NCI-H1436 treated with DMSO at 0.1 percent for 48 hours (cell line): Measurements from ENCODE around the gene SLC45A1.
"Not testable (repeated sequence)": the region's sequence is repeated elsewhere in the genome, so short reads cannot be mapped to it uniquely, and the experiment has no call there.

Experiments
- DNase-seq: peaks from one replicate; lab custom pipeline; 2025; lab: John Stamatoyannopoulos, UW

The SLC45A1 gene

DNA sequence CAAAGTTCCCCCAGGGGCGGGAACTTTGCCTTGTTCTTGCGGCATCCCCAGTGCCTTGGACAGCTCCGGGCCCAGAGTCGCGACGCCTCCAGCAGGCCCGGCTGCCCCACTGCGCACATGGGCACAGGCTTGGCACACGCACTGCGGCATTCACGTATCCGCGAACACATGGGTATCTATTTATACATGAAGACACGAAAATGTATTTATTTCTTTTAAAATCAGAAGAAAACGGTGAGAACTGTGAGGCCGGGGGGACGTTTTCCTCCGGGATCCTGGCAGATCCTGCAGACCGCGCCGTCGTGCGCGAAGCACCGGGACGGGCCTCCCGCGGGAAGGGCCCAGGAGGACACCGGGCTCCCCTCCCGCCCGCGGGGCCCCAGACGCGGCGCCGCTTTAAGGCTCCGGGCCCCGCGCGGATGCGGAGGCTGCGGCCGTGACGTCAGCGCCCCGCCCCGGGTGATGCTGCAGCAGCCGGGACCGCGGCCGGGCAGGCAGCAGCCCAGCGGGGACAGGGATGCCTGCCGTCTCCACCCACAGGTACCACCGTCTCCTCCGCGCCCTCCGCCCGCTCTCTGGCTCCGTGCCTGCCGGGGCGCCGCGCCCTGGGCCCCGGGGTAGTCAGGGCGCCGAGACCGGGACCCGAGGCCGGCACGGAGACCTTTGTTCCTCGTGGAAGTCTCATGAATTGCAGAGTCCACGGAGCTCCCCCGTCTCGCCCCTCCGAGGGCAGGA is at the start of gene SLC45A1:
Gene SLC45A1 (plus strand): TSS at position 468 of the 735 bp plus-strand sequence. CDS start 6,216 bp downstream, outside the sequence.
- no peak for DNase-seq

DNA sequence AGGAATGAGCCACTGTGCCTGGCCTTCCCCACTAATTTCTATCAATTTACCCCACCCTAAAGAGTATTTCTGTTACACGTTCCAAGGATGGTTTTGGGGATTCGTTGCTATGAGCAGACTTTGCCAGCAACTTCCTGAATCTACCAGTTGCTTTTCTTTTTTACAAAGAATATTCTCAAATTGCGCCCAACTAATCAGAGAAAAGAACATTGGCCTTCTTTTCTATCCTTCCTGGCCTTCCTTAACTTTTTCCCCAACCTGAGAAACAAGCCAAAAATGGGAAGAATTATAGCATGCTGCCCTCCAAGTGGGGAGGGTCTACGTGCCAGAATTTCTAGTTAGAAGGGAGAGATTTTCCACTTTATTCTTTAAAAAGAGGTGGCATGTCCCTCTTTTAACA is 44.9 kb upstream of the SLC45A1 start:
- DNase-seq, result no peak

DNA sequence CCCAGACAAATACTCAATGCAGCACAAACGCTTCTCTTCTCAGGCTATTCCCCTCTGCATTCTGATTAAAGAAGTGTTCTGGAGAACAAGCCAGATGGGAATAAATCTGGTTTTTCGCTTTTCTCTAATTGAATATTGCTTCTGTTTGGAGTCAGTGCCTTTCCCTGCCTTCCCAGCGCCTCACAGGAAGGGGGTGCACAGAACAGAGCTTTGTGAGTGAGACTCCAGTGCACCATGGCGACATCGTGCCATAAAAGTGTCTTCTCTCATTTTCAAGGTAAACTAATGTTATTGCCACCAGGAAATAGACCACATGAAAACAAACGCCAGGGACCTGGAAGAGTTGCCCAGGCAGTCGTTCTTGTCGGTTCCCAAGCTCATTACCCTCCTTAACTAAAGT is 43.6 kb upstream of the SLC45A1 start:
- no peak for DNase-seq

DNA sequence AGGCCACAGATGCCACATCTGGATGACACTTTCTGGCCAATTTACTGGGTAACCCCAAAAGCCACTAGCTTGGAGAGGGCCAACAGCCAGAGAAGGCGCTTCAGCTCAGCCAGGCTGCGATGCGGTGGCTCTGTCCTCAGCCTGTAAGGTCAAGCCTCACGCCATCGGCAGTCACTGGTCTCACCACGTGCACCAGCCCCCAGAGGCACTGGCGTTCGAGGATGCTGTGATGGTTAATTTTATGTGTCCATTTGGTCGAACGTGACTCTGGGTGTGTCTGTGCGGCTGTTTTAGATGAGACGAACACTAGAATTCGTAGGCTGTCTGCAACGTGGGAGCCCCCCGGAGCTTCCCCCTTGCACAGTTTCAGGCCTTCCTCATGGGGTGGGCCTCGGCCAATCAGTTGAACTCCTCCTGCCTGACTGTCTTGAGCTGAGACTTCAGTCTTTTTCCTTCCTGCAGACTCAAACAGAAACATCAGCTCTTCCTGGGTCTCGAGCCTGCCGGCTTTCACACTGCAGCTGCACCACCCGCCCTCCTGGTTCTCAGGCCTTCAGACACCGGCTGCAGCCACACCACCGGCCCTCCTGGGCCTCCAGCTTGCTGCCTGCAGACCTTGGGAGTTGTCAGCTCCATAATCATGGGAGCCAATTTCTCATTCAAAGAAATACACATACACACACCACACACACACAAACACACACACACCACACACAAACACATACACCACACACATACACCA is 41.6 kb upstream of the SLC45A1 start:
- no peak for DNase-seq

DNA sequence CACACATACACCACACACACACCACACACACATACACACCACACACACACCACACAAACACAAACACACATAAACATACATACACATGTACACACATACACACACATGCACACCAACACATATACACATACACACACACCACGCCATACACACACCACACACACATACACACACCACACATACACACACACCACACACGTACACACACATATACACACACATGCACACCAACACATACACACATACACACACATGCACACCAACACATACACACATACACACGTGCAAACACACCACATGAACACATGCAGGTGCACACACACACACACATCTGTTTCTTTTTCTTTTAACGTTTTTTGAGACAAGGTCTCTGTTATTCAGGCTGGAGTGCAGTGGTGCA is 41.0 kb upstream of the SLC45A1 start:
- DNase-seq, result no peak

DNA sequence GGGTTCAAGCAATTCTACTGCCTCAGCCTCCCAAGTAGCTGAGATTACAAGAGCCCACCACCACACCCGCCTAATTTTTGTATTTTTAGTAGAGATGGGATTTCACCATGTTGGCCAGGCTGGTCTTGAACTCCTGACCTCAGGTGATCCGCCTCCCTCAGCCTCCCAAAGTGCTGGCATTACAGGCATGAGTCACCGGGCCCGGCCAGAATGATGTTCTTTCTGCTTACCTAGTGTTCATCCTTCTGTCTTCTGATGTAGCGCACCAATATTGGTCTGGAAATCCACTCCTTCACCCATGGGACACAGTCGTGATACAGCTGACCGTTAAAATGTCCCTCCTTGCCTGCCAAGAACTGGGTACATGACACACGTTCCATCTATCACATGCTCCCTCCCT is 39.2 kb upstream of the SLC45A1 start:
- not testable (repeated sequence) for DNase-seq

DNA sequence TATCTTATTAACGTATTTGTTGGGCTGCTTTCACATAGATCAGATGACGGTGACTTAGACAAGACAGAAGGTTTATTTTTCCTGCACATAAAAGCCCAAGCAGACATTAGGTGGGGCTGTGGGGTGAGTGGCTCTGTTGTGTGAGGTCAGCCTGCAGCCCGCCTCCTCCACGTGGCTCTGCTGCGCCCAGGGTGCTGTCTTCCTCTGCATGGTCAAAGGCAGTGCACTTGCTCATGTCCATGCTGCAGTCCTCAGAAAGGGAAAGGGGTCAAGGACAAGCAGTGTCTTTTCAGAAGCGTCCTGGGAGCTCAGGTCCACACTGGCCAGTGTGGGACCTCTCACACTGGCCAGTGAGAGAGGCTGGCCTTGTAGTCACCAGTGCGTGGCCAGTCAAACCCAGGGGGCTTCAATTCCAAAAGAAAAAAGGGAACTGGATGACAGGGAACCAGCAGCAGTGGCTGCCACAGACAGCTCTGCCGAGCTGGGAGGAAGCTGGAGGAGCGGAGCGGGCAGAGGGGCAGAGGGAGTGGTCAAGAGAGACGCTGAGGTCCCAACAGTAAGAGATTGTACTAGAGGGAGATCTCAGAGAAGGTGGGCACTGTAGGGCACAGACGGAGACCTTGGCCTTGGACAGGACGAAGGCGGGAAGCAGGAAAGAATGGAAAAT is 35.9 kb upstream of the SLC45A1 start:
- DNase-seq, result no peak

DNA sequence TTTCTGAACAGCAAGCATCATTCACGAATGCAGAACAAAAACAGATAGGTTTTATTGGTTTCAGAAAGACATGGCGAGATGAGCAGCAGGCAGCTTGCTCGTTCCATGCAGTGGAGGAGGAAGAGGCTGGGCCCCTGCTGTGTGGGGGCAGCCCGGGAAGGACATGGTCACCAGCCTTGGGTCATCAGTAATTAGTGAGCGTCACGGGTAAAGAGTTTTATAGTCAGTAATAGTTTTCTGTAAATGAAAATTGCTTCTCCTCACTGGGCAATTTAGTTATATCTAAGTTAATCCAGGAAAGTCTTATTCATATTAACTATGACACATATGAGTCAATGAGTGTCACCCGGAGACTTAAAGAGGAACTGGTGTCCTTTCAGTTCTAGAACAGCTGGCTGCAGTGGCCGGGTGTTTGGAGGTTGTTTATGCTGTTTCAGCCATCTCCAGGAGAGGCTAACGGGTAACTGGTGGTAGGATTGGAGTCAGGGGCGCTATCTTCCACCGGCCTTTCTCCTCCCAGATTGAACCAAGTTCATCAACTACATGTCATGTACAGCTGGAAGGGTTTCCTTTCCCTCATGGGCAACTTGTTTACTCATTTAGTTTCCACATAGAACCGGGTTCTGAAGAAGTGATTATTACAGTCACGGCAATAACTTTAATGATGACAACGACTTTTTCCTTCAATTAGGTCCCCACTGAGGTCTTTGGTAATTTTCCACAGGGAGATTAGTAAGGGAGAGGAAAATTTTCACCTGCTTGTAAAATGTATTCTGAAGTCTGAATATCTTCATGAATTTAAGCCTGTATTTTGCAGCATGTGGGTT is 34.6 kb upstream of the SLC45A1 start:
- DNase-seq, result no peak

DNA sequence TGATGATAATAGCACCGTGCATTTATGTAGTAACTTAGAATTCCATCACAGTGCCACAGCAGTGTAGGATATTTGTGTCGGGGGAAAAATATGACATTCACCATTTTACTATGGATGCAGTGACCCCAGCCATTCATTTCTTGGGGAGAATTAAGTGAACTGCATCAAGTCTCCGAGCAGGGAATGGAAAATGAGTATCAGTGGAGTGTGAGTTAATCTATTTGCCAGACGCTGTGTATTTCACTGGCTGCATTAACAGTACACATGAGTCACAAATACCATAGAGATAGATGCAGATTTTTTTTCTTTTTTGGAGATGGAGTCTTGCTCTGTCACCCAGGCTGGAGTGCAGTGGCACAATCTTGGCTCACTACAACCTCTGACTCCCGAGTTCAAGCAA is 33.8 kb upstream of the SLC45A1 start:
- no peak for DNase-seq

DNA sequence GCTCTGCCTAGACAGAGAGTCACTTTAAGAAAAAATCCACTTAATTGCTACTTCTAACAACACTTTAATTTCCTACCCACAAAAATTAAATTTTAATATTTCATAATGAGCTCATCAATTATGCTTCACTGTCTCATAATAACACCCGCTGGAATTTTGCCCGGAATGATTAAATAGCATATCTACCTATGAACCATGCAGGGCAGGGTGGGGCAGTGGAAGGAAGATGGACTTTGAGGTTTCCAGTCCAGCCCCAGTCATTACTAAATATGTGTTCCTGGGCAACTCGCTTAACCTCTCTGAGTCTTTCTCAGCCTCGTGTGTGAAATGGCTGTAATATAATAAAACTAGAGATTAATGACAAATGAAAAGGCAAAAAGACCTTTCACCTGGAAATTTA is 32.8 kb upstream of the SLC45A1 start:
- no peak for DNase-seq

DNA sequence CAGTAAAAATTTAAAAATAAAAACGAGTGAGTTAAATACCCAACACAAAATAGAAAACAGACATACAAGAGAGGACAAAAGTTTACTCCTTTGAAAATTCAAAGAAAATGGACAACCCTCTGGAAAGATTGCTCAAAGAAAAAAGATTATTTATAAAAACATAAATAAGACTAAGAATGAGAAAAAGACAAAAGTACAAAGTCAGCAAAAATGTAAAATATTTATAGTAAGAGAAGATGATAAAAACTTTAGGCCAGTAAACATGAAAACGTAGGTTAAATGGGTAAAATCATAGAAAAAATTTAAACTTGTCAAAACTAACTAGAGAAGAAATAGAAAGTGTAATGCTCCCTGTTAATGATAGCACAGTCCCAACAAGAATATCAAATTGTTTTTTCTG is 31.9 kb upstream of the SLC45A1 start:
- no peak for DNase-seq

DNA sequence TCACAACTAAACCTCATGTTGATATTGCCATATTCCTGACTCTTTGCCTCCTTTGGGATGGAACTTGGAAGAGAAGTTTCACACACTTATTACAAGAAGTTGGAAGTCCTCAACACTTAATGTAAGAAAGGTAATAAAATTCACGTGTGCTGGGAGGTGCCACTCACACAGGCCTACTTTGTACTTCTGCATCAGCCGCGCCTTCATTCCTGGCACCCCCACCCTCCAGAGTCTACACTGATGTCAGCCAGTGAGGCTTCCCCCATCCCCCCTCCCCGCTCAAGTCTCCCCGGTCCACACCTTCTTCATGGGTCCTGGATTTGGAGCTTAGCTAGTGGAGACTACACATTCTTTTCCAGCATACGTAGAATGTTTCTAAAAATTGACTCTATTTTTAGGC is 24.8 kb upstream of the SLC45A1 start:
- no peak for DNase-seq

DNA sequence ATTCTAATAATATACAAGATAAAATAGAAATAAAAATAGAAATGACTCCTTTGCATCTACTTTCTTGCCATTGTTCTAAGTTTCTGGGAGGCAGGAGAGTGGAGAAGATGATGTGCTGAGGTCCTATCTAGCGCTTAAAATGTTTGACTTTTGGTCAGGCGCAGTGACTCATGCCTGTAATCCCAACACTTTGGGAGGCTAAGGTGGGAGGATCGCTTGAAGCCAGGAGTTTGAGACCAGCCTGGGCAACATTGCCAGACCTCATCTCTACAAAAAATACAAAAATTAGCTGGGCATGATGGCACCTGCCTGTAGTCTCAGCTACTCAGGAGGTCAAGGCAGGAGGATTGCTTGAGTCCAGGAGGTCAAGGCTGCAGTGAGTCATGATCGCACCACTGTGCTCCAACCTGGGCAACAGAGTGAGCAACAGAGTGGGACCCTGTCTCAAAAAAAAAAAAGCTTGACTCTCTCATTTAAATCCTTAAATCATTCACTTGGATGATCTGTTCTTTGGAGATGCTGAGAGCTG is 24.2 kb upstream of the SLC45A1 start:
- no peak for DNase-seq

DNA sequence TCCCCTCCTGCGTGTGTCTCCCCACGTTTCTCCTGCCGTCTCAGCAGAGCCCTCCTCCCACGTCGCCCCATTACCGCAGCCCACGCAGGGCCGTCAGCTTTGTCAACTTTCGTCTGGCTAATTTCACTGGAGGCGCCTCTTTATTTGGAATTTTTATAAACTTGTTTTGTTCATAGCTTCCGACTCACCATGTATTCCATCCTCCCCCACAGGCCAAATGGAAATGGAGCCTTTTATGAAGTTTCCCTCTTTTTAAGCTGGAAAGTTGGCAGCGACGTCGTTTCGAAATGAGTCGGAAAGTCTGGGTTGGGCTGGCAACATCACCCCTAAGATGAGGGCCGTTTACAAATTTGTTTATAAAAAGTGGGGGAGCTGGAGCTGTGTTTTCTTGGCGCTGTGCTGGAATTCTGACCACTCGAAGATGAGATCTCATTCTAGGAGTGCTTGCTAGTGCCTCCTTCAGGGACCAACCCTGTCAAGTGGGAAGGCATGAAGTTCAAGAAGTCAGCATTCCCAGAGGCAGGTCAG is 23.7 kb upstream of the SLC45A1 start:
- DNase-seq, result no peak

DNA sequence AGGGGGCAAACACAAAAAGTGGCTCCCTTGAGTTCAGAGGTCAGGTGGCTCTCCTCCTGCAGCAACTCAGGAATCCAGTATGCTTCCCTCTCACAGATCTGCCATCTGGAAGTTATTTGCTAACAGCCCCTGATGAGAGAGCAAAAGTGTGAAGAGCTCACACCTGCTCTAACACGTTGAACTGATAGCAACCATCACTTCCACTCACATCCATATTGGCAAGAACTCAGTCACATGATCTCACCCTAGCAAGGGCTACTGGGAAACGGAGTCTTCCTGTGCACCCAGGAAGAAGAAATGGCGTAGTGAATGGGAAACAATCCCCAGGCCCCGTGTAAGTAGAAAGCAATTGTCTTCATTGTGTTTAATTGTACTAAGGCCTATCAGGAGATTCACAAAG is 20.7 kb upstream of the SLC45A1 start:
- no peak for DNase-seq

DNA sequence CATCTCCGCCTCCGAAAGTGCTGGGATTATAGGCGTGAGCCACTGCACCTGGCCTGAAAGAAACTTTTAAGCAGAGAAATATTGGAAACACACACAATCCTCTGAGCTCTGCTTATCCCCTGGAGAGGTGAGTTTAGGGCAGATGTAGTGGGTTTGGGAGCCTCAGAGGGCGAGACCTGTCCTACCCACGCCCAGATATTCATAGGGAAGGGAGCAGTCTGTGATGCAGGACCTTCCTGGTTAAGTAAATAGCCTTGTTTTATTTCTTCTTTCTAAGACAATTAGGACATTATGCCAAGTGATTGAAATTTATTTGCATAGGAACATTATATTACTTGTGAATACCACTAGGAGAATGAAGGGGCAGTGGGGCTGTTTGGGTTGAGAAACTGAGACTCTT is 18.0 kb upstream of the SLC45A1 start:
- no peak for DNase-seq

DNA sequence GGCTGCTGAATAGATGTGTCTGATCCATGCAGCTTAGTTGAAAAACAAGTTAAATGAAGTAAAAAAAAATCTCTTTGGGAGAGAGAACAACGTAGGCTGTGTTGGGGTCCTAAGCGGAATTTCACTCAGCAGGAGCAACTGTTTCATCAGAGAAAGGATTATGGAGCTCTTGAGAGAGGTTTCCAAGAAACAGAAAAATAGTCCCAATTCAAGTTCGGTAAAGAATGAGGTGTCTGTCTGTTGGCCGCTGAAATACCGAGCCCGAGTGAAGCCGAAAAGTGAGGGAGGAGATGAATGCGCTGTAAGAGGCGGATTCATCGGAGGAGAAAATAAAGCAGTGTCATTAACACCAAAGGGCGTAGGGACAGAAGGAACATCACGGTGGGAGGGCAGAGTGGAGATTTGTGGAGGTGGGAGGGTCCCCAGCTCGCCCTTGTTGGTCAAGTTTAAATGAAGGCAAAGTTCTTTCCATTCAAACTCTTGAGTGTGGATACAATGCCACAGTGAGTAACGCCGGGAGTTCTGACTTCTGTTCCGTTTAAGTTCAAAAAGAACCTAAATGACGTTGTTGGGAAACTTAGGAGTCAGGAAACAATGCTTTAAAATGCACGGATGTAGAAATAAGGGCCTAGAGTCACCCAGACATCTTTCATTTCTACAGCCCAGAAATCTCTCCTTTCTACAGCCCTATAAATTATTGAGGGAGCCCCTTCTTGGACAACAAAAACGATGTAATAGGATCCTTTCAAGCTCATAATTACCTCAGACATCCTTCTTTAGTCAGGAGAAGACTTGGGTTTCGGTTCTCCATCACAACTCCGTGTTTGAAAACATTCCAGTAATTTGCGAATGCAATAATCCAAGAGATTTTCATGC is 15.6 kb upstream of the SLC45A1 start:
- DNase-seq, result no peak

DNA sequence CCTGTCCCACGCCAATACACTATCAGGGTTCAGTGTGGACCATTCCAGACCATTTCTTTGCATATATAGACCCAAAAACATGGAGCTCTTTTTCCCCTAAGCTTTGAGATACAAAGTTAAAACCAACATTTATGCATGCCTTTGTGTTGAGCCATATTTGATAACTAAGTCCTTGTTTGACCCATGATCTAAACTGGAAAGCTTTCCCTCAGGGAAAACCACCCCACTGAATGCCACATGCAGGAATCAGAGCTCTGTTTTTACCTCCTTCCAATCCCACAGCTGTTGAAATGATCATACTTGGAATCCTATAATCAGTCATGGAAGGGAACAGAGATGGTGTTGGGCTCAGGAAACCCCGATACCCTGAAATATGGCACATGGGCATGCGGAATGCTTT is 14.8 kb upstream of the SLC45A1 start:
- DNase-seq, result no peak

DNA sequence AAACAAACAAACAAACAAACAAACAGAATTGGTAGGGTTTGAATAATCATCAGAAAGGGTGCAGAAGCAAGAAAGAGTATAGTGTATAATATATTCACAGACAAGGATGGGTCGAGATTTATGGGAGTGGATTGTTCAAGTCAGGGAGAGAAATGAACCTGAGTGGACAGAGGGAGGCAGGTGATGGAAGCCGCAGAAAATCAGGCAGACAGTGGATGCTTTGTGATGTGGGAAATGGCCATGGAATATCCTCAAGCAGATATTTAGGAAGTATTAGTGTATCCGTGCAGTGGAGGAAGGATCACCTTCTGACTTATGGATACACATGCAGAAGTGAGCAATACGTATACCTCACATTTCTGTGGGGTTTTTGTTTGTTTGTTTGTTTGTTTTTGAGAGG is 14.0 kb upstream of the SLC45A1 start:
- DNase-seq, result no peak

DNA sequence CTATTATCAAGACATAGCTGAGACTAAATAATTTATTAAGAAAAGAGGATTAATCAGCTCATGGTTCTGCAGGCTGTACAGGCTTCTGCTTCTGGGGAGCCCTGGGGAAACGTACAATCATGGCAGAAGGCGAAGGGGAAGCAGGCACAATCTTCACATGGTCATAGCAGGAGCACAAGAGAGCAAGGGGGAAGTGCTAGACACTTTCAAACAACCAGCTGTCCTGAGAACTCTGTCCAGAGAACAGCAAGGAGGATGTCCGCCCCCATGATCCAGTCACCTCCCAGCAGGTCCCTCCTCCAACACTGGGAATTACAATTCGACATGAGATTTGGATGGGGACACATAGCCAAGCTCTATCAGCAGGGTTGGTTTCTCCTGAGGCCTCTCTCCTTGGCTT is 10.3 kb upstream of the SLC45A1 start:
- DNase-seq, result no peak
